Kasumi-1 (cell line): Measurements from ENCODE around the gene NCOR2.

Experiments used
- DNase-seq, 2 experiments: peaks; one replicate each; lab custom pipeline; 2025; lab: John Stamatoyannopoulos, UW

The NCOR2 gene

GRCh38 chr12:124525927-124526692 is 41.3 kb downstream of the NCOR2 start:
- DNase-seq = no peak

GRCh38 chr12:124525455-124525854 is 42.0 kb downstream of the NCOR2 start:
- DNase-seq = no peak

GRCh38 chr12:124524231-124524925 is 43.0 kb downstream of the NCOR2 start:
- DNase-seq = no peak

- no peak for DNase-seq
Measured at GRCh38 chr12:124523071-124523470, 44.3 kb downstream of the NCOR2 start.

GRCh38 chr12:124520907-124521306 is 46.5 kb downstream of the NCOR2 start:
- peak; percentile 78 to 89 for DNase-seq

GRCh38 chr12:124520265-124520701 is 47.1 kb downstream of the NCOR2 start:
- DNase-seq = no peak

- DNase-seq = no peak
Measured at GRCh38 chr12:124519746-124520145, 47.7 kb downstream of the NCOR2 start.

- DNase-seq = peak; percentile 71 to 75
Measured at GRCh38 chr12:124518051-124518932, 49.1 kb downstream of the NCOR2 start.
